ENCODE measurements around the gene C1QTNF7. TPM values are rescaled to one million over a fixed set of nuclear protein-coding genes. Genes with fewer than 3 reads are reported as not detected.

Gene C1QTNF7
- total RNA-seq, 1 experiment from 2014 or later: not detected

GRCh38 chr4:15493411-15493810, 65.6 kb downstream of the C1QTNF7 start:
- no peak overlapping the region for H3K4me2 ChIP-seq (ENCODE audit: low read depth, low read length, poor library complexity, severe bottlenecking)
- H3K27ac ChIP-seq (ENCODE audit: low read length): no peak overlapping the region
- DNase-seq: no peak
- no peaks in the 10 kb centered on the region for H3K9me3 ChIP-seq (ENCODE audit: low read length)
- H3K36me3 ChIP-seq (ENCODE audit: insufficient read depth, low read length): no peaks in the 10 kb centered on the region
- H4K20me1 ChIP-seq (ENCODE audit: insufficient read depth, low read depth, low read length): no peaks in the 10 kb centered on the region
- H3K4me3 ChIP-seq (ENCODE audit: low read length): no peak overlapping the region
- peaks cover 4% of the 10 kb centered on the region; the same call in 1 of the 2 replicates for H3K4me1 ChIP-seq (ENCODE audit: low read length)
- H3K79me2 ChIP-seq (ENCODE audit: low read length): no peaks in the 10 kb centered on the region
- H3K9ac ChIP-seq (ENCODE audit: low read length): no peak overlapping the region
- H3K27me3 ChIP-seq (ENCODE audit: low read length): no peaks in the 10 kb centered on the region
- no peaks in the 10 kb centered on the region for H3K9me2 ChIP-seq (replicated peaks; ENCODE audit: insufficient read depth, low read length)
- no peak overlapping the region for H2AFZ ChIP-seq (ENCODE audit: low read length)

GRCh38 chr4:15495621-15496020, 67.8 kb downstream of the C1QTNF7 start:
- no peak for DNase-seq
- H3K4me3 ChIP-seq (ENCODE audit: low read length): no peak overlapping the region
- H3K27me3 ChIP-seq (ENCODE audit: low read length): no peaks in the 10 kb centered on the region
- H2AFZ ChIP-seq (ENCODE audit: low read length): no peak overlapping the region
- H3K4me2 ChIP-seq (ENCODE audit: low read depth, low read length, poor library complexity, severe bottlenecking): no peak overlapping the region
- no peaks in the 10 kb centered on the region for H3K79me2 ChIP-seq (ENCODE audit: low read length)
- no peak overlapping the region for H3K9ac ChIP-seq (ENCODE audit: low read length)
- H3K9me3 ChIP-seq (ENCODE audit: low read length): no peaks in the 10 kb centered on the region
- H3K4me1 ChIP-seq (ENCODE audit: low read length): peaks cover 4% of the 10 kb centered on the region; the same call in 1 of the 2 replicates
- H3K27ac ChIP-seq (ENCODE audit: low read length): no peak overlapping the region
- no peaks in the 10 kb centered on the region for H4K20me1 ChIP-seq (ENCODE audit: insufficient read depth, low read depth, low read length)
- H3K9me2 ChIP-seq (replicated peaks; ENCODE audit: insufficient read depth, low read length): no peaks in the 10 kb centered on the region
- H3K36me3 ChIP-seq (ENCODE audit: insufficient read depth, low read length): no peaks in the 10 kb centered on the region

Small RNAs within 50 kb of the gene (small RNA-seq; reads per million reads assigned to genes)
- not detected for gene AC007016.1

Other genes with a start within 250 kb of the C1QTNF7 start
- gene CC2D2A, start 41.8 kb downstream of the C1QTNF7 start, total RNA-seq (2014; rRNA removed; shearing (Covaris generic); ENCODE audit: low replicate concordance): not detected in 2 replicates
- gene FBXL5, start 227.3 kb downstream of the C1QTNF7 start, total RNA-seq (2014; rRNA removed; shearing (Covaris generic); ENCODE audit: low replicate concordance): 35.6 and 78.2 TPM in 2 replicates

Measured in Karpas-422 (cell line).